ENCODE measurements around the gene C1orf174.
A peak's percentile ranks its signal among the peaks of the same experiment; 100 is the strongest.

C1orf174 gene

DNA sequence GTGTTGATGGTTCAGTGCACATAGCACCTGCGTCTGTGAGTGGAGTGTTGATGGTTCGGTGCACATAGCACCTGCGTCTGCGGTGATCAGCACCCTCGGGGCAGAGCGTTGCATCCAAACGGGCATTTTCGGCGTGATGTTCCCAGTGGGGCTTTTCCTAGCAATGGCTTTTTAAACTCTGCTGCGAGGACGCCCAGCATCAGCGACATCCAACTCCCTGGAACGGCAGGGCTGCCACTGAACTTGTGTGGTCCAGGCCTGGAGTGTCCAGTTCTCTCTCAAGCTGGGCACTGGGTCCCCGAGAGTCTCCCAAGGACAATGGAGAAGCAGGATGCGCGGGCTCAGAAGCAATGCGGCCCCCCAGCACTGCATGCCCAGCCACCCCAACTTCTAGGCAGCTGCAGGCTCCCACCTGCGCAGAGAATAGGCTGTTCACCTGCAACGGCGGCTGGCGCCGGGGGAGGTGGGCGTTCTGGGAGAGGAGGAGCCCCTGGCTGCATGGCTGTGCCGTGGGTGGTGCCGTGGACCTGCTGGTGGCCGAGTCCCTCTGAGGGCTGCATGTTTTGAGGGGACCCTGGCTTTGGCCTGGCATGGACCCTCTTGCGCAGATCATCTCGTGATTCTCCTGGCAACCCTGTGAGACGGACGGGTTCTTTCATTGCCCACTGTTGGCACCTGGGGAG, 10.1 kb upstream of the C1orf174 start:
- DNase-seq (ENCODE audit: low read depth in 2 of 2) = no peak

DNA sequence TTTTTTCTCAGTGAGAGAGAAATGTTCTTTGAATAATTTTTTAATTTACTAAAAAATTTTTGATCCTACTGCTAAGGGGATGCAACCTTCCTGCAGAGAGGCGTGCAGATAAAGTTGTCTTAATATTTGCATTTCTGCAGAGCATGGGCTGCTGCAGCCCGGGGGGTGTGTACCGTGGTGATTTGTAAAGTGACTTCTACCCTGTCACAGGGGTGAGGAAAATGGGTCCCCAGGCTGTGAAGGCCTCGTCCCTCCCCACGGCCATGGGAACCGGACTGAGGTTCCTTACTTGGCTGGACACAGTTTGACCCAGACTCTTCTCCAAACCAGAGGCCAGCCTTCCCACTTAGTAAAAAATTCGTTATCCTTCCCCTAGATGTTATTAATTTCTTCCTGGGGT, 9.5 kb upstream of the C1orf174 start:
- DNase-seq (ENCODE audit: low read depth in 2 of 2) = no peak

DNA sequence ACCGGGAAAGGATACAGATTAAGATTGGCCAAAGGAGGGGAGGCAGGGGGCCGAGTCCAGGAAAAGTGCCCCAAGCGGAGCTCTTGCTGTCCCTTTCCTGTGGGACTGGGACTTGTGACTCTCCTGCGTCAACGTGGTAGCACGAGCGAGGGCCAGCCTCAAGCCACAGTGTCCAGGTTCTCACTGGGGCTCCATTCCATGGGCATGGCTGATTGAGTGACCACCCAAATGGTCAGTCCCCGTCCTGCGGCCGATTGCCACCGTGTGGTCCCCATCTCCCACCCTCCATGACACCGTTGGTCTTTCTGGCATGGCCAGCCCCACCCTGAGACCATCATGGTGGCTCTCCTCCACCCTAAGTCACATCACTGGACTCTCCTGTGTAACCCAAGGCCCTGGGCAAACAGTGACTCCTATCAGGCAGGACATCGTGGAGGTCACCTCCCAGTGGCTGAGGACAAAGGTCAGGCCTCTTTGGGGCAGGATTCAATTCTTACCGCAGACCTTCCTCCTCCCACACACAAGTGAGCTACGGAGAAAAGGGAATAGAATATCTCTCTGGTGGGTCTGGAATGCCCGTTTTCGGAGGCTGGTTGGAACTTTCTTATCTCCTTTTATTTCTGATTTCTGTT, 8.9 kb upstream of the C1orf174 start:
- DNase-seq (ENCODE audit: low read depth in 2 of 2) = no peak

DNA sequence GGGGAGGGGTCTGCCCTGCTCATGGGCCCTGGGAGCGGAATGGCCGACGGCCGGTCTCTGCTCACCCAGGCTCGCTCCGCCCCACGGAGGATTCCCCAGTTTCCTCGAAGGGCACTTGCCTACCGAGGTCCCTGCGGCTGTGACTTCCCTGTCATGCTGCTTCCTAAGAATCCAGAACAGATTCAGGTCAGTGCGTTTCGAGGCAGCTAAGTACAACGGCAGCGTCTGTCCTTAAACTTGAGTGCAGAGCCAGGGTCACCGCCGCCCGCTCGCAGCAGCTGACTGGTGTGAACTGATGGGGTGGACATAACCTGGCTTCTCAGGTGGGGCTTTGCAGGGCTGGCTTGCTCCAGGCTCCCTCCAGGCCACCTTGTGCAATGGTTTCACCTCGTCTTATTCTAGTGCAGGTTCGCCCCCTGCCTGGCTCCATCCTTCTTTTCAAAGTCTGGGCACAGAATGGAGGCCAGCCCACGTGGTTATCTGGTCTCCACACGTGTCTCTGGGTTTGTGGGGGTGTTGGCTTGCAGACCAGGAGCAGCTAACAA, 7.6 kb upstream of the C1orf174 start:
- no peak for DNase-seq (ENCODE audit: low read depth in 2 of 2)

DNA sequence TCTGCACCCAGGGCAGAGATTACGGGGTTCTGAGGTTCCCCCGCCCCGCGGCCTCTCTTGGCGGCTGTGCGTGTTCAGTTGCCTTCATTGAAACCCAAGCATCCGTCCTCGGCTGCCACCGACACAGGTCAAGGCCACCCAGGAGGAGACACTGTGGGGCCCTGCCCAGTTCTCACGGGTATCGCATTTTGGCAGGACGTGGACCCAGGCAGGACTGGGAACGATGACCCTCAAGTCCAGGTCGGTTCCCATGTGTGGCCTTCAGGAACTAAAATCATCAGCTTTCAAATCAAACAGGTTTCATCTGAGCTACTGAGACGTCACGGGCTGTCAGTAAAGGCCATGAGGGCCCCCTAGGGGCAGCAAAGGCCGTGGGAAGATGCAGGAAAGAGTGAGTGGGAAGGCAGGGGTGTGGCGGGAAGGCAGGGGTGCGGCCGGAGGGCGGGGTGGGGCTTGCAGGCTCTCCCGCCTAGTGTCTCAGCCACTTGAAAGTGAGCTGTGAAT, 7.0 kb upstream of the C1orf174 start:
- no peak for DNase-seq (ENCODE audit: low read depth in 2 of 2)

DNA sequence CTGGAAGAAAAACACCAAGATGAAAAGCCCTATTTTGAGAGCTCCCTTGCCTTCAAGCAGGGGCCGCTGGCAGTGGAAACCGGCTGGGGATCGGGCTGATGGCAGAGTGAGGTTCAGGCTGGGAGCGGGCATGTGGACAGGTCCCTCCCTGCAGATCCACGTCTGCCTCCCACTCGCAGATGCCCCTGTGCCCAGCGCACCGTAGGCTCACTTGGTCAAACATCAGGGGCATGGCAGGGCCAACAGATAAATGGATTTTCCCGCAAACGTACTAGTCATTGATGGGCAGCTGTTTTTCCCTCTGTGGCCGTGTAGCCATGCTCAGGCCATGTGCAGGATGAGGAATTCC, 6.6 kb upstream of the C1orf174 start:
- DNase-seq (ENCODE audit: low read depth in 2 of 2) = no peak

DNA sequence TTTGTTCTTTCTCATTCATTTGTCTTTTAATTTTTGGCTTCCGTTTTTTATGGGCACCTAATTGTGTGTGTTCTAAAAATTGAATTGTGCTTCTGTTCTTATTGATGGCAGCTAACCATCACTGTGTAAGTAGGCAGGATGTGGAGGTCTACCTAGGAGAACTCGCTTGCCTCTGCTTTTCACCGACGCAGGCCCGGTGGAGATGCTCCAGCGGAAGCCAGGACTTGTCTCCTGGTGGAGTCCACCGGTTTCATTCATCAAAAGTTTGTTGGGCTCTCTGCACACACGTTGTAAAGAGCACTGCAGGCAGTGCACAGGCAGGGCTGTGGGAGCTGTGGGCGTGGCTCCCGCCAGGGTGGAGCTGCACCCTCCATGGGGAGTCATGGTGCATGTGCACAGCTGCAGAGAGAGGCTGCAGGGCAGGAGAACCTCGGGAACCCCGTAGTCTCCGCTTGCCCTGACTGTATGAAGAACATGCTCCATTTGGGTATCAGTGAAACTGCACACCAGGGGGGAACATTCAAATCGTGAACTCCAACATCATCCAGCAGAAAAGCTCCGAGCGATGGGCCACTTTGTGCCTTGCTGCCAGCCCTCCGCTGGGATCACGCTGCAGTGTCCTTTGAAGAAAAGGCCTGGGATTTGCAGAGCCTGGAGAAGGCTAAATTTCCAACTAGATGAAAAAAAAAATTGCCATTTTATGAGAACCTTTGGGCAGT, 6.0 kb upstream of the C1orf174 start:
- no peak for DNase-seq (ENCODE audit: low read depth in 2 of 2)

DNA sequence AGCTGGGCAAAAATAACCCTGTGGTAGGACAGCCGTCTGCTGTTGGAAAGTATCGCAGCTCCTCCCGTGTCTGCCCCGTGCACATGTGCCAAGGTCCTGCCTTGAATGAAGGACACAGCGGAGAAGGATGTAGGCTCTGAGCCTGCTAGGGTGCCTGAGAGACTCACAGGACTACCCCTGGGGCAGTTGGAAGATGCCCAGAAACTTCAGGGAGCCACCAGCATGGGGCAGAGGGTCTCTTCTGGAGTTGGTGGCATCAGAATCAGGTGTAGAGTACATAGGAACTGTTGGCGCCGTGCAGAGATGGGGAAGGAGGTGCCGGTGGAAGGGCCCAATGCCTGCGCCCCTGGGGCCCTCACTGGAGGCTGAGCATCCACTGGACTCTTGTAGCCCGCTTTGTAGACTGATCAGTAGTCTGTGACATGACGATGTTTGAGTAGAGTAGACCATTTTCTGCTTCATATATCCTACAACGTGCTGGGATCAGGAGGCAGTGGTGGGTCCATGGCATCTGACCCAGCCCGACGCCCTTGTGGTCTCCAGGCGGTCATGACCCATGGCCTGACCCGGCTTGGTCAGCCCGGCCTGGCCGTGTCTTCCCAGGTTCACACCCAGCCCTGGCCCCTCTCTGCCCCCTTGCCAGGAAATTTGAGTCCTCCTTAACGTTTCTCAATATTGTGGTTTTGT, 5.3 kb upstream of the C1orf174 start:
- no peak for DNase-seq (ENCODE audit: low read depth in 2 of 2)

DNA sequence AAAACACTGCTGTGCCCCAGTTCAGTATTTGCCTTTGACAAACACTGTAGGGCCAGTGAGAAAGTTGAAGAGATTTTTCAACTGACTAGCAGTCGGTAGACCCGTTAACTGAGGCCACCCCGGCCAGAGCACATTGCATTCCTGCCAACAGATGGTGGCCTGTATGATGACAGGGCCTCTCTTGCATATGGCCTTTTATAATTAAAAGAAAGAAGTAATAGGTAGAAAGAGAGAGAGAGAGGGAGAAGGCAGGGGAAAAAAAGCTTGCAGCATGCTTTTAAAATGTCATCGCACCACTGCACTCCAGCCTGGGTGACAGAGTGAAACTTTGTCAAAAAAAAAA, 4.7 kb upstream of the C1orf174 start:
- no peak for DNase-seq (ENCODE audit: low read depth in 2 of 2)

DNA sequence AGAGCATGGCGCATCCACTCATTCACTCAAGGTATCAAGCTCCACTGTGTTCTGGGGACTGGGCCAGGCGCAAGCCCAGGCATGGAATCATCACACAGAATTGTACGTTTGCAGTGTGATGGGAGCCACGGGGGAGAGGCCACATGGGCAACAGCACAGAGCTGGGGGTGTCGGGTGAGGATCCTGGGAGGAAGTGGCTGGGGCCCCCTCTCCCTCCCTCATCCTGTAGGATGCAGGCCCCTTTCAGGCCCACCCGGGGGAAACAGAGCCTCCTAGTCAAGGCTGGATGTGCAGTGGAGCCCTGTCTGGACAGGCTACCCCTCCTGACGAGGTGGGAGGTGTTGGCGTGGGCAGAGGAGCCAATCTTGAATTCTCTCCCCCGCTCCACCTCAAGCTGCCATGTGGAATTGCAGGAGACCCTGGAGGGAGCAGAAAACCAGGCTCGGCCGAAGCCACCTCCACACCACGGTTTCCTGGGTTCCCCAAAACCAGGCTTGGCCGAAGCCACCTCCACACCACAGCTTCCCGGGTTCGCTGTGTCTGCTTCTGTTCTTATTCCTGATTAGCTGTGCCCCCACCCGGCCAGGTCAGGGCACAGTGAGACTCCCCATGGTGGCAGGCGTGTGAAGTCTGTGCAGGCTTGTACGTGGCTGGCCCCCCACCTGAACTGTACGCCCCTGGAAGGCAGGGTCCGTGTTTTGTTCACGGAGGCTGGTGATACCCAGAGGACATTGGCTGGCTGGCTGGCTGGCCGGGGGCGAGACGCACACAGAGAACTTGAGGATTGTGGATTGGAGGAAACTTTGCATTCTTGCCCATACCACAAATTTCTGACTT, 4.2 kb upstream of the C1orf174 start:
- DNase-seq (ENCODE audit: low read depth in 2 of 2) = no peak

DNA sequence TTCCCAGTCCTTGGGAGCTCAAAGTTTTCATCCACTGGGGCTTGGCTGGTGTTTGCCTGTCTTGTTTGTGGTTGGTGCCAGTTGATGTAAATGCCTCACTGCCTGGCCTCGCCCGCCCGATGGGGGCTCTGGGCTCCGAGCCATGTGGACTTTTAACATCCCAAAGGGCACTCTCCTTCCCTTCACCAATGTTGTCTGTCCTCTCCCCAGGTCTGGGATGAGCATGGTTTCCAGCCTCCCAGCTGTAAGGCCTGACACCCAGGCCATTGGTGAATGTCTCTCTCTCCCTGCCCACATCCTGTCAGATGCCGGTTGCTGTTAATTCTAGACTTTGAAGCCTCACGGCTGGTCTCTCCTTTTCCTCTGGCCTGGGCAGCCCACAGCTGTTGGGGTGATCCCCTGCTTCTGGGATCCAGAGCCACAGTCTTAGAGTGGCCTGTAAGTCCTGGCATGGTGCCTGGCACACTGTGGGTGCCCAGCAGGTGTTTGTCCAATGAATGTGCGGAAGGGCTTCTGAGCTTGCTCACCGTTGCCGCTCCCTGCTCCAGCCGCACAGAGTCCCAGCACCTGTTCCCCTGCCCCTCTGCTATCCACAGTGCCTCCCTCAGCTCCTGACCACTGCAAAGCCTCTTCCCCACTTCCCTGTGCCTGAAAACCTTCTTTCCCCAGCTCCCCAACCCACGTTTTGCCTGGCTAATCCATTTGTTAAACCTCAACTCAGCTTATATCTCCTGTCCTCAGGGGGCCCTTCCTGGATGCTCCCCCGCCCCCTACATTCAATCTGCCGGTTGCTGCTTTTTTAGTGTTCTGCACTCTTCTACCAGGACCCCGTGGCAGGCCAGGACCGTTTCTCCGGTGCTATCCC, 3.3 kb upstream of the C1orf174 start:
- DNase-seq (ENCODE audit: low read depth in 2 of 2) = no peak

DNA sequence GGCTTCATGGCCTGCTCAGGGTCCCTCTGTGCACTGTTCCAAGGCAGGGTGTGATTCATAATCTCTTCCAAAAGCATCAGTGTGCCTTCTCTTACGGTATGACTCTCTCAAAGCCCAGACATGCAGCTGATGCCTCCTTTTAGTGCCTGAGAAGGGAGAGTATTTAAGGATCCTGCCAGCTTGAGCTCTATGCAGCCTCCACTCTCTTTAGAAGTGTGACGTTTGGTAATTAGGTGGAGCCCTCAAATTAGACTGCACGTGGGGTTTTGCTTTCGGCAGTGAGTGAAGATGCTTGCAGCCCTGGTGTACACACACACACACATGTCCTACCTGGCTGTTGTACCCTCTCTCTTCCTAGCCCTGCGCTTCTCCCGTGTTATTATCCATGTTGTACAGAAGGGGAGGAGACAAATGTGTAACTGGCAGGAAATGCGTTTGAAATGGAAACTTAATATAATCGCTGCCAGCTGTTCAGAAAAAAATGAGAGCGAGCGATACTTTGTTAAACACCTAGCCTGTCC, 2.6 kb upstream of the C1orf174 start:
- no peak for DNase-seq (ENCODE audit: low read depth in 2 of 2)

DNA sequence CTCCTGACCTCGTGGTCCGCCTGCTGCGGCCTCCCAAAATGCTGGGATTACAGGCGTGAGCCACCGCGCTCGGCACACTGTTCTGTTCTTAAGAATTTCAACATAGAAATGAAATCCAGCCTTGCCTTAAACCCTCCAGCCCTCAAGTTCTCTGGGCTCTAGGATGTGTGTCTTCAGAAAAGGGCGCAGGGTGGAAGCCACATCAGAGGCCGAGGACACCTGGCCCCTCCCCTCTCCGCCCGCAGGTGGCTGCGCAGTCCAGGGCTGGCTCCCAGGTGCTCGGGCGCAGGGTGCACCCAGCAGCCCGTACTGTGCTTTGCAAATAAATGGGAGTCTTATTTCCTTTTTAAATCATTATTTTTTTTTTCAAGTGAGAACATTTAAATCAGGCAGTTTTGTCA, 2.0 kb upstream of the C1orf174 start:
- no peak for DNase-seq (ENCODE audit: low read depth in 2 of 2)

DNA sequence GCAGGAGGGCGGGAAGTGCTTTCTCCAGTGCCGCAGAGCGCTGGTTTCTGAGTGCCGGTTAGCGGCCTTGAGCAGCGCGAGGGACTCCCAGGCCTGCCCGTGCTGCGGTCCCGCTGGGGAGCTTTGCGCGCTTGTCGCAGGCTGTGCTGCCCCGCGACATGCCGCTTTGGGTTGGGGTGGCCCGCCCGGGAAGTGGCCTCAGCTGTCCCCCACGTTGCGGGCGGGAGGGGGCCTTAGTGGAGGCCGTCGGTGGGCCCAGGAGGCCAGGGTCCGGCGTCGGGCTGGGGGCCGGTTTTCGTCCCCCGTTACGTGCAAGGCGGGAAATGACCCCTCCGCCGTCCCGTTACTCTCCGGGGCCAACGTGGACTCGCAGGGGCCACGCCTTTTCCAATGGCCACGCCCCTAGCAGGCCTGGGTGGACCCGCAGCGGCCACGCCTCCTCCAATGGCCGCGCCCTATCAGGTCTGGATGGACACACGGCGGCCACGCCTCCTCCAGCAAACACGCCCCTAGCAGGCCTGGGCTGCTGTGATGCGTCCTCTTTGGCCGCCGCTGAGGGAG, 977 bp upstream of the C1orf174 start:
- DNase-seq (ENCODE audit: low read depth in 2 of 2) = peak; percentile 68 to 73

DNA sequence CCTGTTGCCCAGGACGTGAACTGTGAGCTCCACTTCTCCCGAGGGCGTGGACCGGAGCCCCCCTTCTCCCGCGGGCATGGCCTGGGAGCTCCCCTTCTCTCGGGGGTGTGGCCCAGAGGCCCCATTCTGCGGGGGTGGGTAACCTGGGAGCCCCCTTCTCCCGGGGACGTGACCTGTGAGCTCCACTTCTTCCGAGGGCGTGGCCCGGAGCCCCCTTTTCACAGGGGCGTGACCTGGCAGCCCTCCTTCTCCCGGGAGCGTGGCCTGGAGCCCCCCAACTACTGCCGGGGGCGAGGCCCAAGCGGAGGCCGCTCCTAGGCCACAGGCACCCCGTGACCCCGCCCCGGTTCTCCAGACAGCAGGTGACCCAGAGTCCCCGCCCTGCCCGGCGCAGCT, 320 bp downstream of the C1orf174 start:
- DNase-seq (ENCODE audit: low read depth in 2 of 2) = no peak

DNA sequence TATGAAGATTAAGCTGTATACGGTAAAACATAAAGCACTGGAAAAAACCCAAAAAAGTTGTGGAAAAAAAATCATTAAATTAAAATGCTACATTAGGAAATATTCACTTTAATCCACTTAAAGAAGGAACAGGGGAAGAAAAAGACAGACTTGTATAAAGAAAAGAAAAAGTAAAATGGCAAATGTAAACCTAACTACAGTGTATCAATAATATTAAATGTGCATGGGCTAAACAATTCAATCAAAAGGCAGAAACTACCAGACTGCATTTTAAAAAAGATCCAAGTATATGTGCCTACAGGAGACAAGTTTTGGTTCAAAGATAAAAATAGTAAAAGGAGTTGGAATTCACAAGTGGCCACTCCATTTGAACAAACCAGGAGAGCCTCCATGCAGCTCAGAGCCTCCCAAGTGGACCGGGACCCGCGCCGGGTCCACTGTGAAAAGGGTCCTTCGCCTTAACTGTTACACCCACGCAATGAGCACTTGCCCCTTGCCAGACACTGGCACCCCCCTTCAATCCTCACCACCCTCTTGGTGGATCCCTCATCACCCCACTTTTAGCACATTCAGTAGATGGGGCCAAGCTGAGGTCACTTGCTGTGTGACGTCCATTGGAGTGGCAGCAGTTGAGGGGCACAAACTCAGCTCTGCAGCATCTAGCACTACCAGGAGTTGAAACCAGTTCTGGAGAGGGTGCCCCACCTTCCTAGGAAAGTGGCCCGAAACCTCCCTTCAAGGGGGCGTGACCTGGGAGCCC, 898 bp downstream of the C1orf174 start:
- DNase-seq (ENCODE audit: low read depth in 2 of 2) = no peak

DNA sequence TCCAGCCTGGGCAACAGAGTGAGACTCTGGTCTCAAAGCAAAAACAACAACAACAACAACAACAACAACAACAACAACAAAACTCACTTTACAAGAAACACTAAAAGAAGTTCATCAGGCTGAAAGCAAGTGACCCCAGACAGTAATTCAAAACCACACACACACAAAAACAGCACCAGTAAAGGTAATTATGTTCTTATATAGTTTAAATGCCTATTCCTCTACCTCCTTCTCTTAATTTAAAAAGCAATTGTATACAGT, 1.7 kb downstream of the C1orf174 start:
- DNase-seq (ENCODE audit: low read depth in 2 of 2) = no peak

DNA sequence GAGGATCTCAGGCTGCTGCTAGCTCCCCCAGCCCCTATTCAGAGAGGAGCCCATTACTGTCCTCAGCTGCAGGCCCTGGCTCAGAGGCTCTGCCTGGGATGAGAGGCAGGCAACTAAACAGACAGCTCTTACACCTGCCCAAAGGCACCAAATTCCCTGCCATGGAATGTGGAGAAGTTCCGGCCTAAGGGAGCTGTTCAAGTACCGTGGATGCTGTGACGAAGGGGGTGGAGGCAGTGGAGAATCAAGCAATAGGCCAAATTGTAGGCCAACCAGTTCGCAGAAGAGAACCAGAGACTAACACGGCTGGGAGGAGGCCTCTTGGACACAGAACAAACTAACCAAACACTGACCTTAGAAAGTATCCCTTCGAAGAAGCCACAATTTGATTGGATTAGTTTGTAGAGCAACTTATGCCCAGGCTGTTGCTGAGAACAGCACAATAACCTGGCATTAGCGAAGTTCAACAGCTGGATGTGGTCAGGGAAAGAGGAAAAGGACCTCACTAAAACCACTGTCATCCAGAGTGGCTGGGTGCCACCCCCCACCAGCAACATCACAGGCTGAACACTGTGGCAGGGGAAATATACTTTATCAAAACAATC, 3.6 kb downstream of the C1orf174 start:
- no peak for DNase-seq (ENCODE audit: low read depth in 2 of 2)

DNA sequence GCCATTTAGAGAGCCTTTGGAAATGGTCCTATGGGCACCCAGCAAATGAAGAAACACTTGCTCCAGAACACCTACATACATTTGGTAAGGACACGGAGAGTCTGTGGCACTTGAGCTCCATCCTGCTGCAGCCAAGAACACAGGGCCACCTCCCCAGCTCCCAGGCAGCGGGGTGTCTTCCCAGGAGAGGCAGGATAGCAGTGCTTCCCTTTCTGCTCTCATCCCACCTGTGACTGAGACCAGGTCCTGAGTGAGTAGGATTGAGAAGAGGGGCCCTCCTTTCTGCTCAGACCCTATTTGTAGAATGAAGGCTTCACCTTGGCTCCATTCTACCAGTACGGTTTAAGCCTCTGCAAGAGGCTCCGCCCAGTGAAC, 4.1 kb downstream of the C1orf174 start:
- DNase-seq (ENCODE audit: low read depth in 2 of 2) = no peak
